Measurements from ENCODE around the gene KLK12. TPM values are rescaled to one million over a fixed set of nuclear protein-coding genes. Genes with fewer than 3 reads are reported as not detected.
"Not testable (repeated sequence)": the region's sequence is repeated elsewhere in the genome, so short reads cannot be mapped to it uniquely, and the experiment has no call there.

KLK12 gene
- total RNA-seq, 4 donors from 2014 or later: not detected

DNA sequence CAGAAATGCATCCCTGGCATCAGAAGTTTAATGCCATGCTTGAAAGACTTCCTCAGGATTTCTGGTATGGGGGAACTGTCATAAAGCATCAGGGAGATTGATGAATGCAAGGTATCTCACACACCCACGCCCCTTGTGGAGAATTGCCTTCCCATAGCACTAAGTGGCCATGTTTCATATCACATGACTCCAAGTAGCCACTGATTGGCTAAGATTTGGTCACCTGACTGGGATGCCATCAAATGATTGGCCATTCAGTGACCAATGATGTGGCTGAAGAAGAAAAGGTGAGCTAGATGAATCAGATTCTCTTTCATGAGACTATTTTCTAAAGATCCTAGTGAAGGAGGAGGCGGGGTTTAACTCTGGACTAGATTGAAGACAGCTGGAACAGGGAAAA is 40.7 kb downstream of the KLK12 start:
- intact Hi-C loops (cut with DNase I): no loop called here
- 81 to 88% methylated on average over 2 of the region's 2 CpGs for WGBS, 2 donors
- Histone ChIP-seq H3K36me3 (no peaks in the 10 kb centered on the region), H3K27me3 (no peaks in the 10 kb centered on the region), H3K4me1 (no peaks in the 10 kb centered on the region), H3K27ac (no peak overlapping the region), H3K9me3 (no peaks in the 10 kb centered on the region), H3K4me3 (replicated peaks in 1 of 3) (no peak overlapping the region)
- no peak for DNase-seq
- TF ChIP-seq, protein P1, sequence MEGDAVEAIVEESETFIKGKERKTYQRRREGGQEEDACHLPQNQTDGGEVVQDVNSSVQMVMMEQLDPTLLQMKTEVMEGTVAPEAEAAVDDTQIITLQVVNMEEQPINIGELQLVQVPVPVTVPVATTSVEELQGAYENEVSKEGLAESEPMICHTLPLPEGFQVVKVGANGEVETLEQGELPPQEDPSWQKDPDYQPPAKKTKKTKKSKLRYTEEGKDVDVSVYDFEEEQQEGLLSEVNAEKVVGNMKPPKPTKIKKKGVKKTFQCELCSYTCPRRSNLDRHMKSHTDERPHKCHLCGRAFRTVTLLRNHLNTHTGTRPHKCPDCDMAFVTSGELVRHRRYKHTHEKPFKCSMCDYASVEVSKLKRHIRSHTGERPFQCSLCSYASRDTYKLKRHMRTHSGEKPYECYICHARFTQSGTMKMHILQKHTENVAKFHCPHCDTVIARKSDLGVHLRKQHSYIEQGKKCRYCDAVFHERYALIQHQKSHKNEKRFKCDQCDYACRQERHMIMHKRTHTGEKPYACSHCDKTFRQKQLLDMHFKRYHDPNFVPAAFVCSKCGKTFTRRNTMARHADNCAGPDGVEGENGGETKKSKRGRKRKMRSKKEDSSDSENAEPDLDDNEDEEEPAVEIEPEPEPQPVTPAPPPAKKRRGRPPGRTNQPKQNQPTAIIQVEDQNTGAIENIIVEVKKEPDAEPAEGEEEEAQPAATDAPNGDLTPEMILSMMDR (IDR thresholded peaks at IDR 0.05): no peak
- no peak for TF ChIP-seq POLR2A (IDR thresholded peaks at IDR 0.05)

DNA sequence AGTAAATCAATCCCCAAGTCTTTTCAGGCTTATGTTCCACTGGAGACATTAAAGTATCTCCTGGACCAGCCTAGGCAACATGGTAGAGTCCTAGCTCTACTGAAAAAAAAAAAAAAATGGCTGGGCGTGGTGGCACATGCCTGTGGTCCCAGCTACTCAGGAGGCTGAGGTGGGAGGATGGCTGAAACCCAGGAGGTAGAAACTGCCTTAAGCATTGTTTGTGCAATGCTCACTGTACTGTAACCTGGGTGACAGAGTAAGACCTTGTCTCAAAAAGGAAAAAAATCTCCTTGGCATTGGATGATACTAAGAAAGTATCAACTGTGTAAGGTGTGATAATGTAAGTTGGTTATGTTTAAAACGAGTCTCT is 42.2 kb downstream of the KLK12 start:
- H3K27me3 ChIP-seq: no peaks in the 10 kb centered on the region
- no peaks in the 10 kb centered on the region for H3K36me3 ChIP-seq
- no peaks in the 10 kb centered on the region for H3K4me1 ChIP-seq
- no peak for DNase-seq
- TF ChIP-seq, protein P1 (IDR thresholded peaks at IDR 0.05): no peak
- TF ChIP-seq POLR2A (IDR thresholded peaks at IDR 0.05): no peak
- no peaks in the 10 kb centered on the region for H3K9me3 ChIP-seq
- H3K4me3 ChIP-seq (replicated peaks in 1 of 3): no peak overlapping the region
- no peak overlapping the region for H3K27ac ChIP-seq
- WGBS, 2 donors: 68 to 71% methylated on average over 2 of the region's 2 CpGs
- intact Hi-C loops (cut with DNase I): no loop called here

GRCh38 chr19:50984416-50984815 is 50.4 kb downstream of the KLK12 start:
- intact Hi-C loops (cut with DNase I); DNase-seq; H3K4me1 ChIP-seq; H3K27ac ChIP-seq; H3K9me3 ChIP-seq; H3K36me3 ChIP-seq; H3K4me3 ChIP-seq (replicated peaks in 1 of 3); H3K27me3 ChIP-seq: not testable (repeated sequence)
- WGBS, 2 donors: 83 to 85% methylated on average over 14 of the region's 14 CpGs

DNA sequence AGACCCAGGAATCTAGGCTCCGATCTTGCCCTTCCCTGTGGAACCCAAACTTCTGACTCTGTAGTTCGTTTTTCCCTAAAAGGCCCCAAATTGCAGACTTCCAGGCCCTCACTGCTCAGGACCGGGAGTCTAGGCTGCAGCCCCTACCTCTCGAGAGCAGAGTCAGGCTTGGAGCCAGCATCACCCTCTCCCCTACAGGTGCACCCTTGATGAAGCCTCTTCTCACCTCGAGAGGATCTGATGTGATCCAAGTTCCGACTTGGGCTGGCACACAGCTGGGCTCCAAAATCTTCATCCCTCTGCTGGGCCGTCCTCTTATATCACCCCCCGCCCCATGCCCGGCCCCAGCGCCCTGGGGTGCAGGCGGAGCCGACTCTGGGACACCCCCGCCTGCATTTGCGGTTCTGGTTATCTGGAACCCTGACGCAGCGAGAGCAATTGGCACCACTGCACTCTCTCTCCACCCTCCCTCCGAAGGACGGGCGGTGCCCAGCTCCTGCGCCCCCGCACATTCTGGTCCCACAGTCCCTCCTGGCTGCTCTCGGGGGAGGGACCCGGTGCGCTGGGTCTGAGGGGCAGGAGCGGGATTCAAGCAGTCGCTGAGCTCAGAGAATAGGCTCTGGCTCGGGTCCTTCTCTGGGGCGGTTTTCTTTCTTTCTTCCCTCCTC is 51.0 kb downstream of the KLK12 start, which contains the start of gene KLK7:
KLK7 (minus strand) TSS at position 293 of the 668 bp plus-strand sequence. CDS start 1,518 bp downstream, outside the sequence.
- H3K27me3 ChIP-seq: no peaks in the 10 kb centered on the region
- H3K27ac ChIP-seq: no peak within 1 kb of the TSS
- TF ChIP-seq, protein P1 (IDR thresholded peaks at IDR 0.05): no peak
- no peak for TF ChIP-seq POLR2A (IDR thresholded peaks at IDR 0.05)
- no peaks in the 10 kb centered on the region for H3K9me3 ChIP-seq
- no peaks in the 10 kb centered on the region for H3K4me1 ChIP-seq
- DNase-seq: no peak
- H3K36me3 ChIP-seq: no peaks in the 10 kb centered on the region
- no peak within 1 kb of the TSS for H3K4me3 ChIP-seq (replicated peaks in 1 of 3)
- intact Hi-C loops (cut with DNase I): no loop called here
- 12 to 24% methylated on average over 16 to 28 of the region's 28 CpGs for WGBS, 2 donors

DNA sequence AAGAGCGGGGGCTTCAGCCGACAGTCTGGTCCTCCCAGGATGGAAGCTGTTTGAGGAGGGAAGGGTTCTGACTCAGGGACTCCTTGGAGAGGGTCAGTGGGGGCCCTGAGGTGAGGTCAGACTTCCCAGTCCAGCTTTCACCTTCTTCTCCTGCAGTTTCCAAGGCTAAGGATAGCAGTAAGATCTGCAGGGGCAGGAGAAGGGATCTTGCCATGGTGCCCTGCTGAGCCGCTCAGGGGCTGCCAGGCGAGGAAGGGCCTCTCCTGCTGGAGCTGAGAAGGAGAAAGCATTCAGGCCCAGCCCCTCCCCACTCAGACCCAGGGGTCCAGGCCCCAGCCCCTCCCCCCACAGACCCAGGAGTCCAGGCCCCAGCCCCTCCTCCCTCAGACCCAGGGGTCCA is 52.6 kb downstream of the KLK12 start:
- H3K27me3 ChIP-seq: no peaks in the 10 kb centered on the region

More for the DNA sequence above, 52.6 kb downstream of the KLK12 start:
- H3K4me3 ChIP-seq (replicated peaks in 1 of 3): no peak overlapping the region
- WGBS, 2 donors: 77 to 86% methylated on average over 4 of the region's 4 CpGs
- H3K4me1 ChIP-seq: no peaks in the 10 kb centered on the region
- no peak overlapping the region for H3K27ac ChIP-seq
- no peaks in the 10 kb centered on the region for H3K36me3 ChIP-seq
- no peaks in the 10 kb centered on the region for H3K9me3 ChIP-seq
- intact Hi-C loops (cut with DNase I): no loop called here
- no peak for DNase-seq
- TF ChIP-seq, protein P1 (IDR thresholded peaks at IDR 0.05): no peak
- TF ChIP-seq POLR2A (IDR thresholded peaks at IDR 0.05): no peak
